DND-41 (cell line): ENCODE results near the gene RPP14.

Experiments used
- ATAC-seq: fragments of 200-7000 bp; cut with Tn5 transposase; 3 replicates; pipeline ENCODE4 v1.9.1; 2021; ENCODE audit warnings: low read depth; ENCODE audit not compliant: insufficient read depth
- DNase-seq: peaks from one replicate; pipeline ENCODE4 v3.0.0-alpha.2; 2020
- H2AFZ ChIP-seq: 2 replicates; pipeline ENCODE4 v1.6.0; 2012; ENCODE audit warnings: low read depth, low read length
- H3K27ac ChIP-seq: 2 replicates; pipeline ENCODE4 v1.5.1; 2012; ENCODE audit warnings: low read length, inconsistent platforms
- H3K27me3 ChIP-seq: fragments of 200-600 bp; sonication (generic); 2 replicates; pipeline ENCODE4 v1.6.0; 2012; ENCODE audit warnings: low read length, mild to moderate bottlenecking, inconsistent platforms; ENCODE audit not compliant: insufficient read depth, poor library complexity
- H3K36me3 ChIP-seq: 2 replicates; pipeline ENCODE4 v1.5.1; 2012; ENCODE audit warnings: low read length, inconsistent platforms; ENCODE audit not compliant: insufficient read depth
- H3K4me1 ChIP-seq: 2 replicates; pipeline ENCODE4 v1.5.1; 2012; ENCODE audit warnings: mild to moderate bottlenecking, low read length; ENCODE audit not compliant: insufficient read depth
- H3K4me2 ChIP-seq: 2 replicates; pipeline ENCODE4 v1.6.0; 2012; ENCODE audit warnings: mild to moderate bottlenecking, moderate library complexity, low read length, inconsistent platforms; ENCODE audit not compliant: insufficient read depth
- H3K4me3 ChIP-seq, 2 experiments: fragments of 200-600 bp in 1 of 2; shearing (Covaris generic) in 1 of 2; 2 replicates each; pipeline ENCODE4 v1.5.1; 2012 to 2016; ENCODE audit warnings: inconsistent platforms in 2 of 2, low read length in 2 of 2, mild to moderate bottlenecking in 2 of 2, low read depth in 1 of 2, moderate library complexity in 1 of 2
- H3K79me2 ChIP-seq: 2 replicates; pipeline ENCODE4 v1.6.0; 2012; ENCODE audit warnings: low read length, inconsistent platforms; ENCODE audit not compliant: insufficient read depth
- H3K9ac ChIP-seq: 2 replicates; pipeline ENCODE4 v1.6.0; 2012; ENCODE audit warnings: low read depth, mild to moderate bottlenecking, inconsistent platforms, low read length, moderate library complexity
- H3K9me3 ChIP-seq: 2 replicates; pipeline ENCODE4 v1.5.1; 2012; ENCODE audit warnings: low read length, moderate library complexity, mild to moderate bottlenecking, inconsistent platforms; ENCODE audit not compliant: insufficient read depth, severe bottlenecking
- H4K20me1 ChIP-seq: 2 replicates; pipeline ENCODE4 v1.6.0; 2012; ENCODE audit warnings: low read length; ENCODE audit not compliant: insufficient read depth
- CTCF ChIP-seq: IDR thresholded peaks from 2 replicates; pipeline ENCODE4 v1.5.1; 2012; ENCODE audit warnings: borderline replicate concordance, low read length, moderate library complexity, mild to moderate bottlenecking; ENCODE audit not compliant: poor library complexity, severe bottlenecking; ENCODE audit errors: extremely low read depth
- EZH2 ChIP-seq: IDR thresholded peaks from 3 replicates; pipeline ENCODE4 v1.6.1; 2012; ENCODE audit warnings: borderline replicate concordance, low read depth, mild to moderate bottlenecking, moderate library complexity, low read length, inconsistent platforms; ENCODE audit not compliant: severe bottlenecking

RPP14 gene

GRCh38 chr3:58358808-58359207 lies 52.8 kb downstream of the RPP14 start:
- Histone ChIP-seq H3K9ac (no peak overlapping the region), H3K4me1 (peaks cover 25% of the 10 kb centered on the region), H4K20me1 (peaks cover 25% of the 10 kb centered on the region; the same call in 1 of the 2 replicates), H2AFZ (no peak overlapping the region), H3K9me3 (no peaks in the 10 kb centered on the region), H3K27me3 (no peaks in the 10 kb centered on the region), H3K79me2 (peaks cover 97% of the 10 kb centered on the region), H3K4me3 (no peak overlapping the region), H3K4me2 (no peak overlapping the region), H3K27ac (no peak overlapping the region), H3K36me3 (peaks cover 10% of the 10 kb centered on the region)
- DNase-seq (no peak), ATAC-seq (no peak)
- no peak for TF ChIP-seq CTCF
- no peak for TF ChIP-seq EZH2

- no peak for TF ChIP-seq EZH2
- TF ChIP-seq CTCF = no peak
- no peak overlapping the region for H3K9ac ChIP-seq
- DNase-seq (no peak), ATAC-seq (no peak)
- H3K27me3 ChIP-seq = no peaks in the 10 kb centered on the region
- H3K27ac ChIP-seq = no peak overlapping the region
- no peak overlapping the region for H2AFZ ChIP-seq
- peaks cover 25% of the 10 kb centered on the region; the same call in 1 of the 2 replicates for H4K20me1 ChIP-seq
- peaks cover 17% of the 10 kb centered on the region for H3K4me1 ChIP-seq
- H3K4me3 ChIP-seq = no peak overlapping the region
- peaks cover 97% of the 10 kb centered on the region for H3K79me2 ChIP-seq
- no peaks in the 10 kb centered on the region for H3K9me3 ChIP-seq
- no peak overlapping the region for H3K4me2 ChIP-seq
- H3K36me3 ChIP-seq = peaks cover 10% of the 10 kb centered on the region
These were observed 53.6 kb downstream of the RPP14 start for GRCh38 chr3:58359621-58360020.

- ATAC-seq (no peak), DNase-seq (no peak)
- Histone ChIP-seq H3K27me3 (no peaks in the 10 kb centered on the region), H3K36me3 (no peaks in the 10 kb centered on the region), H3K9ac (no peak overlapping the region), H2AFZ (no peak overlapping the region), H4K20me1 (peaks cover 24% of the 10 kb centered on the region; the same call in 1 of the 2 replicates), H3K4me1 (no peaks in the 10 kb centered on the region), H3K4me2 (no peak overlapping the region), H3K79me2 (peaks cover 97% of the 10 kb centered on the region), H3K9me3 (no peaks in the 10 kb centered on the region), H3K4me3 (no peak overlapping the region), H3K27ac (no peak overlapping the region)
- TF ChIP-seq CTCF (no peak), EZH2 (no peak)
These were observed 55.8 kb downstream of the RPP14 start for GRCh38 chr3:58361866-58362265.

GRCh38 chr3:58366699-58367098 lies 60.7 kb downstream of the RPP14 start:
- peaks cover 39% of the 10 kb centered on the region for H3K36me3 ChIP-seq
- no peak overlapping the region for H3K4me3 ChIP-seq
- no peak overlapping the region for H3K27ac ChIP-seq
- no peaks in the 10 kb centered on the region for H3K9me3 ChIP-seq
- peaks cover 23% of the 10 kb centered on the region for H4K20me1 ChIP-seq
- H3K27me3 ChIP-seq = no peaks in the 10 kb centered on the region
- no peak overlapping the region for H2AFZ ChIP-seq
- H3K79me2 ChIP-seq = peaks cover 96% of the 10 kb centered on the region
- no peak overlapping the region for H3K4me2 ChIP-seq
- no peaks in the 10 kb centered on the region for H3K4me1 ChIP-seq
- no peak for TF ChIP-seq EZH2
- TF ChIP-seq CTCF = no peak
- H3K9ac ChIP-seq = no peak overlapping the region
- ATAC-seq (no peak), DNase-seq (no peak)
